ENCODE data around the gene CPED1.

CPED1 gene

GRCh38 chr7:120950539-120951308 is 37.8 kb upstream of the CPED1 start, which contains the start of gene ING3:
TSS of gene ING3 (plus strand) at chr7:120950777. CDS start at chr7:120950897, 120 bp downstream.
- TF ChIP-seq CTCF (IDR thresholded peaks at IDR 0.05; ENCODE audit: poor library complexity, severe bottlenecking), result no peak
- no peaks in the 10 kb centered on the region for H3K9me3 ChIP-seq (ENCODE audit: severe bottlenecking)
- peak; percentile 94 for DNase-seq (ENCODE audit: low spot score)
- peak; percentile 95 for ATAC-seq (ENCODE audit: low read depth)
- H3K4me1 ChIP-seq (ENCODE audit: insufficient read depth, poor library complexity, severe bottlenecking), result peaks cover 15% of the 10 kb centered on the region
- no peaks in the 10 kb centered on the region for H3K27me3 ChIP-seq (ENCODE audit: insufficient read depth, poor library complexity, severe bottlenecking)
- H3K36me3 ChIP-seq (ENCODE audit: low read depth), result peaks cover 39% of the 10 kb centered on the region
- peak within 1 kb of the TSS; percentile 48 for H3K4me3 ChIP-seq (ENCODE audit: severe bottlenecking)
- H3K27ac ChIP-seq (ENCODE audit: poor library complexity, severe bottlenecking), result peak within 1 kb of the TSS; percentile 61

- Histone ChIP-seq H3K4me1 (ENCODE audit: insufficient read depth, poor library complexity, severe bottlenecking) (peaks cover 15% of the 10 kb centered on the region), H3K9me3 (ENCODE audit: severe bottlenecking) (no peaks in the 10 kb centered on the region), H3K27ac (ENCODE audit: poor library complexity, severe bottlenecking) (peak overlapping the region; percentile 61), H3K36me3 (ENCODE audit: low read depth) (peaks cover 44% of the 10 kb centered on the region), H3K4me3 (ENCODE audit: severe bottlenecking) (peak overlapping the region; percentile 48), H3K27me3 (ENCODE audit: insufficient read depth, poor library complexity, severe bottlenecking) (no peaks in the 10 kb centered on the region)
- no peak for TF ChIP-seq CTCF (IDR thresholded peaks at IDR 0.05; ENCODE audit: poor library complexity, severe bottlenecking)
- ATAC-seq (ENCODE audit: low read depth) (no peak), DNase-seq (ENCODE audit: low spot score) (no peak)
Observed at GRCh38 chr7:120951309-120951699, 37.2 kb upstream of the CPED1 start.

GRCh38 chr7:120951826-120952225 is 36.7 kb upstream of the CPED1 start:
- peak overlapping the region; percentile 48 for H3K4me3 ChIP-seq (ENCODE audit: severe bottlenecking)
- H3K36me3 ChIP-seq (ENCODE audit: low read depth), result peaks cover 50% of the 10 kb centered on the region
- no peak for ATAC-seq (ENCODE audit: low read depth)

GRCh38 chr7:120955577-120956149 is 32.8 kb upstream of the CPED1 start:
- no peak overlapping the region for H3K4me3 ChIP-seq (ENCODE audit: severe bottlenecking)
- ATAC-seq (ENCODE audit: low read depth), result no peak
- H3K4me1 ChIP-seq (ENCODE audit: insufficient read depth, poor library complexity, severe bottlenecking), result peaks cover 11% of the 10 kb centered on the region
- peaks cover 56% of the 10 kb centered on the region for H3K36me3 ChIP-seq (ENCODE audit: low read depth)
- H3K27ac ChIP-seq (ENCODE audit: poor library complexity, severe bottlenecking), result no peak overlapping the region
- DNase-seq (ENCODE audit: low spot score), result no peak
- no peaks in the 10 kb centered on the region for H3K9me3 ChIP-seq (ENCODE audit: severe bottlenecking)
- no peaks in the 10 kb centered on the region for H3K27me3 ChIP-seq (ENCODE audit: insufficient read depth, poor library complexity, severe bottlenecking)
- no peak for TF ChIP-seq CTCF (IDR thresholded peaks at IDR 0.05; ENCODE audit: poor library complexity, severe bottlenecking)

More at GRCh38 chr7:120951826-120952225, 36.7 kb upstream of the CPED1 start:
- Histone ChIP-seq H3K4me1 (ENCODE audit: insufficient read depth, poor library complexity, severe bottlenecking) (peaks cover 15% of the 10 kb centered on the region), H3K9me3 (ENCODE audit: severe bottlenecking) (no peaks in the 10 kb centered on the region), H3K27me3 (ENCODE audit: insufficient read depth, poor library complexity, severe bottlenecking) (no peaks in the 10 kb centered on the region), H3K27ac (ENCODE audit: poor library complexity, severe bottlenecking) (no peak overlapping the region)
- DNase-seq (ENCODE audit: low spot score), result no peak
- no peak for TF ChIP-seq CTCF (IDR thresholded peaks at IDR 0.05; ENCODE audit: poor library complexity, severe bottlenecking)

Measured in RWPE2 (cell line).